GM18519 (cell line): Measurements from ENCODE around the gene IPCEF1.

Source experiments
- ATAC-seq: cut with Tn5 transposase; IDR thresholded peaks from one replicate; pipeline ENCODE4 v1.9.1; 2021; ENCODE audit warnings: mild to moderate bottlenecking, moderate library complexity; ENCODE audit not compliant: unreplicated experiment, low FRiP score

The IPCEF1 gene

DNA sequence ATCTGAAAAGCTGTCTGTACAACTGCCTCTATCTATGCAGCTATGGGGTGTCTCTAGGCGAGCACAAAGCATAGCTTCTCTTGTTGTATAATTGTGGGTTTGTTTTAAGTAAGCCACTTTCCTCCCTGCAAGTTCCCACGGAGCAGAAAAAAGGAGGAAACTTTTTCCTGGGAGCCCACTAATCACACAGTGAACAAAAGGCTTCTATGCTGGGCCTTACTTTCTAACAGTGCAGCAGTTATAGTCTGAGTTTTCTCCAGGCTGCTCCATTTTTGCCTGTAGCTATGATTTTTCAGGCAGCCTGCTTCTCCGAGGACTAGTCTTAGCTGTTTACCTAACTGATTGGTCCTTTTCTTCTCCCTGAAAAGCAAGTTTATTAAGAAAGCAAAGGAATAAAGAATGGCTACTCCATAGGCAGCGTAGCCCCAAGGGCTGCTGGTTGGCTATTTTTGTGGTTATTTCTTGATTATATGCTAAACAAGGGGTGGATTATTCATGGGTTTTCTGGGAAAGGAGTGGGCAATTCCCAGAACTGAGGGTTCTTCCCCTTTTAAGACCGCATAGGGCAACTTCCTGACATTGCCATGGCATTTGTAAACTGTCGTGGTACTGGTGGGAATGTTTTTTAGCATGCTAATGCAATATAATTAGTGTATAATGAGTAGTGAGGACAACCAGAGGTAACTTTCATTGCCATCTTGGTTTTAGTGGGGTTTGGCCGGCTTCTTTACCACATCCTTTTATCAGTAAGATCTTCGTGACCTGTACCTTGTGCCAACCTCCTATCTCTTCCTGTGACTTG, 233.2 kb downstream of the IPCEF1 start:
- ATAC-seq: no peak

DNA sequence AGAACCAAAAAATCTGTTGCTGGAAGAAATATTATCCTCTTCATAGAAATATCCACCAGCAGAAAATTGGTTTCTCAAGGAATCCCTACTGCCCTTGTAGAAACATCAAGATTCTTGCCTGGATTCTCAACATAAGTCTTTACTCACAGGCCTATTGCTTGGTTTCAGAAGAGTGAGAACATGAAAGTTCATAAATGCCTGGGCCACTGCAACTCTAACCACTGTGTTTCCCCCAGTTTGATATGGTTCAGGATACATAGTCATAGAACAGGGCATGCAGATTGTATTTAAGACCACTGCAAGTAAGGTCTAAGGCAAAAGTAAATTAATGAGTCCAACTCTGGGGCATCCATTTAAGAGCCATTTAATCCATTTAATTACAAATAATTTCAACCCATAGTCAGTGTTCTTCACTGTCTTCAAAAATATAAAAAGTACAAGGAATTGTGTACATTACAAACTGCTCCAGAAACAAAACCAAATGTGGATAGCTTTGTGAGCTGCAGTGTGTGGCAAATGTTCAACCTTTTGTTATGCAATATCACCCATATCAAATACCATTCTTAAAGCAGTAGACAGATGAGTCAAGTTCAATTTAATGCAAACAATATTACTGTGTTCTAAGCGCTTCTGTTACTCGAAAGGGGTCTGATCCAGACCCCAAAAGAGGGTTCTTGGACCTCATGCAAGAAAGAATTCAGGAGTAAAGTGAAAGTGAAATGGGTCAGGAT, 234.2 kb downstream of the IPCEF1 start:
- no peak for ATAC-seq

DNA sequence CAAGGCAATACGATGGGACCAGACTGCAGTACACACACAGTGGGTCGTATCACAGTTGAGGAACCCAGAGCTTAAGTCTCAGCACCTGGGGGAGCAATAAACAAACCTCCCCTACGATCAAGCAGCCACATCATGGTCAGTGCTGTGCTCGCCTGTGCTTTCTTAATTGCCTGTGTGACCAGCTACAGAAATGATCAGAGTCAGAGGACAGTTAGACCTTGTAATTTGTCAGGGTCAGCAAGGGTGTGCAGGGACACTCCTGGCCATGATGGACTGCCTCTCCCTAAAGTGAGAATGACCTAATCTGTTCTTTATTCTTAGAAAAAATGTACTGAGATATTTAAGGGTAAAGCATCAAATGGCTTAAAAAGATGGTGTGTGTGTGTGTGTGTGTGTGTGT, 239.1 kb downstream of the IPCEF1 start:
- no peak for ATAC-seq

DNA sequence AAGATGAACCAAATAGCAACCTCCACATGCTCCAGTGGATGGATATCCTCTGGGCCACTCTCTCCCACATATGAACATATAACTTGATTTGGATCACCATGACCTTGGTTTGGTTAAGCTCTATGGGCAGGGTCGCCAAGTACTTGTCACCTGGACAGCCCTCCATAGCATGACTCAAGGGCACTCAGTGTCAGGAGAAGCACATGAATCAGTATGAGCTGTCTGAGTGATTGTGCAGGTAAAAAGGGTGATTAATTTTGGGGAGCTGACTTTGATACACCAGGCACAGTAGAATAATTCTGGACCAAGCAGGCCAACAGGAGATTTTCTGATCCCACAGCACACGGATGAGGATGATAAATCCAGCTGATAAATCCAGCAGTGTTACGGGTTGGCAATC, 243.2 kb downstream of the IPCEF1 start:
- ATAC-seq: no peak

DNA sequence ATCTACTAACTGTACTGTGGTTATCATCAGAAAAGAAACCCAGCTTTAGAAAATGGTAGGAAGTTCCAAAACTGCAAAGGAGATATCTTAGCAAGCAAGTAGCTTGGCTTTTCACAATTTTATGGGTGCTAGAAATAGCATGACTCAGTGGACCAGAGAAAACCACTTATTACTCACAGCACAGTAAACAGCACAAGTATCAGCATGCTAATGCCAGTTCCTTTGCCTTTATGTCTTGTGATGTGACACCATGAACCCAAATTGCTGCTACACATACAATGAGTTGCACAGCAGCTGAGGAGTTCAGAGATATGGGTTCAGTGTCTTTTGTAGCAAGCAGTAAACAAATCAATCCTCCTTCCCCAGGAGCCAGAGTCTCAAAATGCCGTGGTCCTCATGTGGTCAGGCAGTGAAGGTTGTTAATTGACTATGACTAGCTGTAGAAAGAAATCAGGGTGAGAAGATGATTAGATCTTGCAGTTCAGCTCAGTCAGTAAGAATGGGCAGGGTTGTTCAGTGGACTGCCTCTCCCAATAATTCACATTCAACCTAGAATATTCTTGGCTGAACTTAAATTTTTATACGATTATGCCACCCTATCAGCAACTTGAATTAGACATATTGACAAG, 244.3 kb downstream of the IPCEF1 start:
- no peak for ATAC-seq

DNA sequence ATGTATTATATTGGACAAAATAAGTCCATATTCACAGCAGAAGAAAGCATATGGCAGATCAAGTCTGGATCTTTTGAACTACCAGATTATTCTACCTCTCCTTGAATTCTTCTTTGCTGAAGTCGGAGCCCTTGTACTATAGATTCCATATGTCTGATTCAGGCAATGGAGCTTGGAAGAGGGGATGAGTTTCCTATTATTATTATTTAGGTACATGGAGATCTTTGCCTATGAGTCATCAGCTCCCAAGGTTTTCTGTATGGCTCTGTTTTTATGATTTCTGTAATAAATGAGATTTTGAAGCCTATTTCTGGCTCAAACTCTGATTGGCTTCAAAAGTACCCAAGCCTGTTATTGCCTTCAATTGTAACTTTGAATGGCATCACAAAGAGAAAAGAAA, 245.6 kb downstream of the IPCEF1 start:
- ATAC-seq: no peak

DNA sequence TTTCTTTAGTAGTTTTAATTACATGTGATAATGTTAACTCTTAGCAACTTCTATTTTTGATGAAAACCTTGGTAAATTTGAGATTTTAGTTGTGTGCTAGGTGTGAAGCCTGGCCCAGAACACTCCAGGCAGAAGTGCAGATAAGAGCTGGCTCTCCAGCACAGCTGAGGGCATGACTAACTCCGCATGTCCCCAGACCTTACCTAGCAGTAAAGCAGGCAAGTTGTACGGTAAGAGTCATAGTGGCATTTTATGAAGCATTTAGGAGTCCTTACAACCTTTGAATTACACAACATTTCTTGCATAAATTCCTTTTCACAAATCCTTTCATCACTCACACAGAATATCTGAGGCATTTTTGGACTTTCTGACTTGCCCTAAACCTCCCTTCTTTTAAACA, 250.4 kb downstream of the IPCEF1 start:
- no peak for ATAC-seq
